OCI-LY7 (cell line): Measurements from ENCODE around the gene IGF1R. TPM values are rescaled to one million over a fixed set of nuclear protein-coding genes. Genes with fewer than 3 reads are reported as not detected.

Experiments used
- BruUV-seq: library from RNA; stranded (reverse); fragments of 400-500 nt; replicated peaks from 2 replicates; lab custom pipeline; 2021; lab: Mats Ljungman, UMichigan
- CTCF ChIA-PET: fragments of 300-600 bp; sonication (Branson Sonifier 250); formaldehyde crosslinking; loops from one replicate; lab custom pipeline; 2022; ENCODE audit warnings: antibody characterized with exemption; ENCODE audit not compliant: unreplicated experiment; lab: Charles Lee
- POLR2A ChIA-PET: fragments of 300-600 bp; sonication (Branson Sonifier 250); formaldehyde crosslinking; loops from one replicate; lab custom pipeline; 2022; ENCODE audit warnings: antibody characterized with exemption; lab: Charles Lee
- DNase-seq: peaks from one replicate; pipeline ENCODE4 v3.0.0-alpha.2; 2015; ENCODE audit warnings: low spot score
- H2AFZ ChIP-seq: fragments of 200-600 bp; sonication (generic), shearing (Covaris generic); 2 replicates; pipeline ENCODE4 v1.6.1; 2014; ENCODE audit warnings: mild to moderate bottlenecking, antibody characterized with exemption, low read length, moderate library complexity
- H3K27ac ChIP-seq: fragments of 200-600 bp; sonication (generic); 2 replicates; pipeline ENCODE4 v1.5.1; 2014; ENCODE audit warnings: mixed run types, low read depth, mild to moderate bottlenecking, moderate library complexity, low read length, inconsistent platforms; ENCODE audit not compliant: poor library complexity, severe bottlenecking
- H3K36me3 ChIP-seq: fragments of 200-600 bp; sonication (generic); 2 replicates; pipeline ENCODE4 v1.6.1; 2014; ENCODE audit warnings: mild to moderate bottlenecking, antibody characterized with exemption, low read length, moderate library complexity, mixed read lengths; ENCODE audit not compliant: insufficient read depth
- H3K4me1 ChIP-seq: fragments of 200-600 bp; sonication (generic); 2 replicates; pipeline ENCODE4 v1.5.1; 2014; ENCODE audit warnings: mild to moderate bottlenecking, low read length; ENCODE audit not compliant: insufficient read depth, poor library complexity, severe bottlenecking
- H3K4me2 ChIP-seq: fragments of 200-600 bp; sonication (generic); 2 replicates; pipeline ENCODE4 v1.6.1; 2014; ENCODE audit warnings: mild to moderate bottlenecking, low read length
- H3K4me3 ChIP-seq: fragments of 200-600 bp; sonication (generic); 2 replicates; pipeline ENCODE4 v1.5.1; 2014; ENCODE audit warnings: mild to moderate bottlenecking, low read depth, low read length; ENCODE audit not compliant: poor library complexity, severe bottlenecking
- H3K79me2 ChIP-seq: fragments of 200-600 bp; sonication (generic); 2 replicates; pipeline ENCODE4 v1.6.1; 2016; ENCODE audit warnings: low read depth, mild to moderate bottlenecking, low read length, moderate library complexity, mixed read lengths; ENCODE audit not compliant: insufficient read depth
- H3K9me2 ChIP-seq: fragments of 200-600 bp; sonication (generic); 2 replicates; pipeline ENCODE4 v1.6.1; 2016; ENCODE audit warnings: mild to moderate bottlenecking, low read length, mixed read lengths; ENCODE audit not compliant: insufficient read depth
- H3K9me3 ChIP-seq: fragments of 200-600 bp; sonication (generic); 2 replicates; pipeline ENCODE4 v1.6.1; 2014; ENCODE audit warnings: mild to moderate bottlenecking, mixed run types, low read length, mixed read lengths
- H4K20me1 ChIP-seq: fragments of 200-600 bp; sonication (generic); 2 replicates; pipeline ENCODE4 v1.6.1; 2014; ENCODE audit warnings: mild to moderate bottlenecking, antibody characterized with exemption, low read length, moderate library complexity, mixed read lengths; ENCODE audit not compliant: insufficient read depth
- EZH2phosphoT487 ChIP-seq: fragments of 200-600 bp; sonication (generic); IDR thresholded peaks from 2 replicates; pipeline ENCODE4 v1.6.1; 2018; ENCODE audit warnings: low read depth, borderline replicate concordance, mild to moderate bottlenecking, mixed run types, antibody characterized with exemption, low read length, moderate library complexity, mixed read lengths
- intact Hi-C: fragments of 100-400 bp; cut with micrococcal nuclease; formaldehyde crosslinking; loops from one replicate; pipeline ENCODE4 v1.10.0; 2022; ENCODE audit not compliant: unreplicated experiment
- total RNA-seq, 2 experiments: library from RNA; depleted of rRNA in 1 of 2; stranded (reverse); fragments of >200 nt in 1 of 2; shearing (Covaris generic) in 1 of 2; gene quantifications; 2 replicates each; pipeline ENCODE4 v1.2.3, GENCODE V29; 2014 to 2022
- TF ChIP-seq, protein P1 (sequence below): fragments of 200-600 bp; sonication (generic); conservative IDR thresholded peaks from 2 replicates; pipeline ENCODE4 v1.5.1; 2014; ENCODE audit warnings: mild to moderate bottlenecking, antibody characterized with exemption, low read length, moderate library complexity, mixed read lengths

Gene IGF1R
- total RNA-seq, 2 experiments from 2014 or later: 26.5 to 29.1 TPM

DNA sequence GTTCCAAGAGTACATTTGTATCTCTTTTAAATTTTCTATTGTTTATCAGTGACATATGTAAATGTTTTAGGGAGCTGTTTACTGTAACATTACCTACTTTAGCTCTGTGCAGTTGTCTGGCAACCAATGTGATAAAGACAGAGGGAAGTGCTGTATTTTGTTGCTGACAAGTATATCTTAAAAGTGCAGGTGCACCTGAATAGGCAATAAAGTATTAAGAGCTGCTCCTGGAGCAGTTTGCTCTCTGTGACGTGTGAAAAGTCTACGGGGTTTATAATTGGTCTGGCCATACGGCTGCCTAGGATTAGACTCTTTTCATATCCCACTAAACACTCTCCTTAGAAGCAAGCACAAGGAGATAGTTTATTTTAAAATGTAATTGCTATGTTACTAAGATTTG, 178.3 kb downstream of the IGF1R start:
- no TSS peak for BruUV-seq
- H3K9me3 ChIP-seq: peaks cover 18% of the 10 kb centered on the region; the same call in 1 of the 2 replicates

GRCh38 chr15:98827217-98827616, 178.9 kb downstream of the IGF1R start:
- H3K4me1 ChIP-seq: no peaks in the 10 kb centered on the region
- ChIA-PET POLR2A (interaction anchor here (0.6 kb wide), 1 partner anchor 194 kb away, joined by 3 read pairs; no protein-coding TSS in a partner anchor), CTCF (no interaction called here)
- H4K20me1 ChIP-seq: no peaks in the 10 kb centered on the region
- no peak overlapping the region for H3K4me2 ChIP-seq
- intact Hi-C loops: no loop called here
- H3K4me3 ChIP-seq: no peak overlapping the region
- no peak overlapping the region for H2AFZ ChIP-seq
- no peak for DNase-seq
- H3K79me2 ChIP-seq: no peaks in the 10 kb centered on the region
- H3K9me3 ChIP-seq: peaks cover 21% of the 10 kb centered on the region; the same call in 1 of the 2 replicates
- H3K27ac ChIP-seq: no peak overlapping the region
- BruUV-seq: no TSS peak
- TF ChIP-seq, protein P1, sequence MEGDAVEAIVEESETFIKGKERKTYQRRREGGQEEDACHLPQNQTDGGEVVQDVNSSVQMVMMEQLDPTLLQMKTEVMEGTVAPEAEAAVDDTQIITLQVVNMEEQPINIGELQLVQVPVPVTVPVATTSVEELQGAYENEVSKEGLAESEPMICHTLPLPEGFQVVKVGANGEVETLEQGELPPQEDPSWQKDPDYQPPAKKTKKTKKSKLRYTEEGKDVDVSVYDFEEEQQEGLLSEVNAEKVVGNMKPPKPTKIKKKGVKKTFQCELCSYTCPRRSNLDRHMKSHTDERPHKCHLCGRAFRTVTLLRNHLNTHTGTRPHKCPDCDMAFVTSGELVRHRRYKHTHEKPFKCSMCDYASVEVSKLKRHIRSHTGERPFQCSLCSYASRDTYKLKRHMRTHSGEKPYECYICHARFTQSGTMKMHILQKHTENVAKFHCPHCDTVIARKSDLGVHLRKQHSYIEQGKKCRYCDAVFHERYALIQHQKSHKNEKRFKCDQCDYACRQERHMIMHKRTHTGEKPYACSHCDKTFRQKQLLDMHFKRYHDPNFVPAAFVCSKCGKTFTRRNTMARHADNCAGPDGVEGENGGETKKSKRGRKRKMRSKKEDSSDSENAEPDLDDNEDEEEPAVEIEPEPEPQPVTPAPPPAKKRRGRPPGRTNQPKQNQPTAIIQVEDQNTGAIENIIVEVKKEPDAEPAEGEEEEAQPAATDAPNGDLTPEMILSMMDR: no peak
- TF ChIP-seq EZH2phosphoT487: no peak
- H3K36me3 ChIP-seq: no peaks in the 10 kb centered on the region
- no peaks in the 10 kb centered on the region for H3K9me2 ChIP-seq

More for the DNA sequence above, 178.3 kb downstream of the IGF1R start:
- no peak for DNase-seq
- Histone ChIP-seq H3K4me3 (no peak overlapping the region), H3K36me3 (no peaks in the 10 kb centered on the region), H3K4me2 (no peak overlapping the region), H3K79me2 (no peaks in the 10 kb centered on the region), H4K20me1 (no peaks in the 10 kb centered on the region), H3K27ac (no peak overlapping the region), H3K9me2 (no peaks in the 10 kb centered on the region), H3K4me1 (no peaks in the 10 kb centered on the region), H2AFZ (no peak overlapping the region)
- ChIA-PET POLR2A (interaction anchor here (0.6 kb wide), 1 partner anchor 194 kb away, joined by 3 read pairs; no protein-coding TSS in a partner anchor), CTCF (no interaction called here)
- TF ChIP-seq, protein P1: no peak
- no peak for TF ChIP-seq EZH2phosphoT487
- intact Hi-C loops: no loop called here

- H3K9me2 ChIP-seq: no peaks in the 10 kb centered on the region
- POLR2A ChIA-PET: interaction anchor here (0.6 kb wide), 2 partner anchors 13 to 65 kb away, joined by 3 to 4 read pairs; no protein-coding TSS in a partner anchor
- H3K79me2 ChIP-seq: no peaks in the 10 kb centered on the region
- CTCF ChIA-PET: no interaction called here
- H3K4me1 ChIP-seq: no peaks in the 10 kb centered on the region
- intact Hi-C loops: no loop called here
- no peak overlapping the region for H2AFZ ChIP-seq
- no TSS peak for BruUV-seq
- DNase-seq: no peak
- peaks cover 21% of the 10 kb centered on the region; the same call in 1 of the 2 replicates for H3K9me3 ChIP-seq
- H4K20me1 ChIP-seq: no peaks in the 10 kb centered on the region
- no peaks in the 10 kb centered on the region for H3K36me3 ChIP-seq
- no peak overlapping the region for H3K27ac ChIP-seq
- H3K4me3 ChIP-seq: no peak overlapping the region
- no peak overlapping the region for H3K4me2 ChIP-seq
- no peak for TF ChIP-seq EZH2phosphoT487
- TF ChIP-seq, protein P1: no peak
Measured at GRCh38 chr15:98830034-98830634, 181.8 kb downstream of the IGF1R start.
